GM18505 (cell line): ENCODE results near the gene TSPYL4.
"Not testable (repeated sequence)": the region's sequence is repeated elsewhere in the genome, so short reads cannot be mapped to it uniquely, and the experiment has no call there.

Experiments used
- ATAC-seq: cut with Tn5 transposase; IDR thresholded peaks from one replicate; pipeline ENCODE4 v1.9.1; 2021; ENCODE audit not compliant: unreplicated experiment
- POLR2A ChIP-seq: IDR thresholded peaks from 4 replicates; pipeline ENCODE4 v1.6.1; 2011; ENCODE audit warnings: borderline replicate concordance; ENCODE audit not compliant: insufficient read depth, insufficient read length; ENCODE audit errors: extremely low read depth

The TSPYL4 gene

GRCh38 chr6:116253505-116254296 lies at the start of gene TSPYL4:
TSPYL4 (minus strand) TSS chr6:116254075; CDS start chr6:116254008, 67 bp downstream.
- TF ChIP-seq POLR2A = peak; percentile 75
- ATAC-seq = peak; percentile 99

GRCh38 chr6:116301104-116301503 lies 47.2 kb upstream of the TSPYL4 start:
- no peak for ATAC-seq
- TF ChIP-seq POLR2A = no peak

GRCh38 chr6:116300566-116300965 lies 46.7 kb upstream of the TSPYL4 start:
- TF ChIP-seq POLR2A = no peak
- no peak for ATAC-seq

GRCh38 chr6:116298973-116299372 lies 45.1 kb upstream of the TSPYL4 start:
- no peak for ATAC-seq
- no peak for TF ChIP-seq POLR2A

GRCh38 chr6:116298273-116298672 lies 44.4 kb upstream of the TSPYL4 start:
- no peak for TF ChIP-seq POLR2A
- ATAC-seq = no peak

- no peak for TF ChIP-seq POLR2A
- ATAC-seq = no peak
Observed at GRCh38 chr6:116292553-116292952, 38.7 kb upstream of the TSPYL4 start.

GRCh38 chr6:116291701-116292396 lies 38.0 kb upstream of the TSPYL4 start:
- TF ChIP-seq POLR2A = no peak
- no peak for ATAC-seq

GRCh38 chr6:116290799-116291198 lies 36.9 kb upstream of the TSPYL4 start:
- no peak for TF ChIP-seq POLR2A
- no peak for ATAC-seq

- no peak for TF ChIP-seq POLR2A
- ATAC-seq = no peak
Observed at GRCh38 chr6:116289876-116290275, 36.0 kb upstream of the TSPYL4 start.

GRCh38 chr6:116287689-116288282 lies 33.9 kb upstream of the TSPYL4 start:
- TF ChIP-seq POLR2A = no peak
- peak; percentile 58 for ATAC-seq

GRCh38 chr6:116286773-116287358 lies 33.0 kb upstream of the TSPYL4 start:
- no peak for TF ChIP-seq POLR2A
- ATAC-seq = no peak

GRCh38 chr6:116284984-116285383 lies 31.1 kb upstream of the TSPYL4 start:
- not testable (repeated sequence) for ATAC-seq

GRCh38 chr6:116283191-116283590 lies 29.3 kb upstream of the TSPYL4 start:
- no peak for ATAC-seq
- TF ChIP-seq POLR2A = no peak

- TF ChIP-seq POLR2A = no peak
- no peak for ATAC-seq
Observed at GRCh38 chr6:116282698-116283097, 28.8 kb upstream of the TSPYL4 start.

GRCh38 chr6:116280933-116281316 lies 27.1 kb upstream of the TSPYL4 start:
- ATAC-seq = no peak
- TF ChIP-seq POLR2A = no peak
